VCaP (cell line): Measurements from ENCODE around the gene BMAL1.

Experiments
- H3K27ac ChIP-seq: fragments of 450-650 bp; 2 replicates; pipeline ENCODE4 v1.5.1; 2017
- TF ChIP-seq, protein P1 (sequence below): fragments of 450-650 bp; conservative IDR thresholded peaks from 2 replicates; pipeline ENCODE4 v1.5.1; 2017; ENCODE audit warnings: mild to moderate bottlenecking, moderate library complexity

BMAL1 gene

DNA sequence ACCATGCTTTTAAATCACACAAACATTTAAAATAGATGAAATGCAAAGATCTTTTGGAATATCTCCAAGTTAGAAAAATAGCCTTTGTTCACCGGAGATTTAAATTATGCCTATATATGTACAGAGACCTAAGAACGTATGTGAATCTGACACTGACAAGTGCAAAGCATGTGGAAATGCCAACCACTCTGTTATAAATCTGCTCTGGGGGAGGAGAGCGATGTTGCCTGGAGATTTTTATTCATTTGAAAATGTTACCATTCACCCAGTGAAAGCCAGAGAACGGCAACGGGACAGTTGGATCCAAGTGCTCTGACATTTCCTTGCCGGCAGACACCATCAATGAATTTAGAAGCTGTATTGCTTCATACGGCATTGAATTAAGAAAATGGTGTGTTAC, 39.8 kb upstream of the BMAL1 start:
- H3K27ac ChIP-seq, result no peak overlapping the region
- TF ChIP-seq, protein P1, sequence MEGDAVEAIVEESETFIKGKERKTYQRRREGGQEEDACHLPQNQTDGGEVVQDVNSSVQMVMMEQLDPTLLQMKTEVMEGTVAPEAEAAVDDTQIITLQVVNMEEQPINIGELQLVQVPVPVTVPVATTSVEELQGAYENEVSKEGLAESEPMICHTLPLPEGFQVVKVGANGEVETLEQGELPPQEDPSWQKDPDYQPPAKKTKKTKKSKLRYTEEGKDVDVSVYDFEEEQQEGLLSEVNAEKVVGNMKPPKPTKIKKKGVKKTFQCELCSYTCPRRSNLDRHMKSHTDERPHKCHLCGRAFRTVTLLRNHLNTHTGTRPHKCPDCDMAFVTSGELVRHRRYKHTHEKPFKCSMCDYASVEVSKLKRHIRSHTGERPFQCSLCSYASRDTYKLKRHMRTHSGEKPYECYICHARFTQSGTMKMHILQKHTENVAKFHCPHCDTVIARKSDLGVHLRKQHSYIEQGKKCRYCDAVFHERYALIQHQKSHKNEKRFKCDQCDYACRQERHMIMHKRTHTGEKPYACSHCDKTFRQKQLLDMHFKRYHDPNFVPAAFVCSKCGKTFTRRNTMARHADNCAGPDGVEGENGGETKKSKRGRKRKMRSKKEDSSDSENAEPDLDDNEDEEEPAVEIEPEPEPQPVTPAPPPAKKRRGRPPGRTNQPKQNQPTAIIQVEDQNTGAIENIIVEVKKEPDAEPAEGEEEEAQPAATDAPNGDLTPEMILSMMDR, result no peak

GRCh38 chr11:13238879-13239514, 38.6 kb upstream of the BMAL1 start:
- TF ChIP-seq, protein P1, result peak; percentile 79
- no peak overlapping the region for H3K27ac ChIP-seq

DNA sequence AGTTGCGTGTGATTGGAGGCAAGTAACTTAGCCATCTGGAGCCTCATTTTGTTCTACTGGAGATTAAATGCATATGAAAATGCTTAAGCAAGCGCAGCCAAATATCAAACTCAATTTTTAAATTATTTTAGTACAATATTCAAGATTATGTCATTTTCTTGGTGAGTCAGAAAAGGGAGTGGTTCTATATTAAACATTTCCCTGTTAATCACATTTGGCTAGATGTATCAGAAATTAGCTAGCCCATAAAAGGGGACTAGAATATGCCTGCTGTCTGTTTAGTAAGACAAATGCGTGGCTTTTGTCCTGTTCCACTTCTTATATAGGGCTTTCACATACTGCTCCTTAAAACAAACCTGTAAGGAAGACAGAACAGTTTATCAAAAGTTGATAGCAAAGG, 35.0 kb upstream of the BMAL1 start:
- TF ChIP-seq, protein P1, result no peak

GRCh38 chr11:13247606-13248296, 29.8 kb upstream of the BMAL1 start:
- H3K27ac ChIP-seq, result no peak overlapping the region
- TF ChIP-seq, protein P1, result no peak

More for the DNA sequence above, 35.0 kb upstream of the BMAL1 start:
- H3K27ac ChIP-seq, result no peak overlapping the region

- TF ChIP-seq, protein P1, result no peak
- H3K27ac ChIP-seq, result no peak overlapping the region
Observed at GRCh38 chr11:13249177-13249576, 28.4 kb upstream of the BMAL1 start.

DNA sequence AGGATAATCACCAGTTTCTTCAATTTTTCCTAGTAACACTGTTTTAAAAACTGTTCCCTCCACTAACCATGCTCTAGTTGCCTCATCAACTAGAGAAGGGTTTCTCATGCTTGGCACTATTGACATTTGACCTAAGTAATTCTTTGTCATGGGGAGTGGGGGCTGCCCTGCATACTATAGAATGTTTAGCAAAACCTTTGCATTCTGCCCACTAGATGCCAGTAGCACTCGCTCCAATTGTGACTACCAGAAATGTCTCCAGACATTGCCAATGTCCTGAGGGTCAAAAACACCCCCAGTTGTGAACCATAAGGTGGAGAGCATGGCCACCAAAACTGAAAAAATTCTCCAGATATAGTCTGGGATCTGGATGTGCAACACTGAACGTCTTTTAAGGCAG, 27.6 kb upstream of the BMAL1 start:
- TF ChIP-seq, protein P1, result no peak
- no peak overlapping the region for H3K27ac ChIP-seq

- H3K27ac ChIP-seq, result no peak overlapping the region
- TF ChIP-seq, protein P1, result no peak
Observed at GRCh38 chr11:13251966-13252365, 25.6 kb upstream of the BMAL1 start.
